ENCODE data around the gene RIT1. TPM values are rescaled to one million over a fixed set of nuclear protein-coding genes. Genes with fewer than 3 reads are reported as not detected.
A peak's percentile ranks its signal among the peaks of the same experiment; 100 is the strongest.

The RIT1 gene
- total and polyA plus RNA-seq, 2 of the 8 experiments (the other 6 are each of a cell fraction or from before 2014, with no cell fraction given): 25.3 to 26.8 TPM

- TF ChIP-seq CHD7 (IDR thresholded peaks at IDR 0.05; ENCODE audit: insufficient replicate concordance, low read length): no peak
- no peak for TF ChIP-seq TCF12 (IDR thresholded peaks at IDR 0.05; ENCODE audit: low read depth, low read length)
- peak; percentile 97 for TF ChIP-seq PHF8 (conservative IDR thresholded peaks at IDR 0.05; ENCODE audit: low read depth, low read length)
- peak; percentile 98 for TF ChIP-seq YY1 (IDR thresholded peaks at IDR 0.05; ENCODE audit: low read depth, low read length)
- TF ChIP-seq SIN3A (conservative IDR thresholded peaks at IDR 0.05 in 1 of 2, IDR thresholded peaks at IDR 0.05 in 1 of 2; ENCODE audit: low read depth in 1 of 2, low read length in 2 of 2): peak in 1 of 2 experiments; percentile 83; a peak in 1 of 4 replicates
- peak; percentile 85 for TF ChIP-seq ASH2L (IDR thresholded peaks at IDR 0.05; ENCODE audit: low read length)
- no peak for TF ChIP-seq RBBP5 (IDR thresholded peaks at IDR 0.05; ENCODE audit: borderline replicate concordance, low read depth, low read length)
- no peak for TF ChIP-seq SP2 (IDR thresholded peaks at IDR 0.05; ENCODE audit: low read length)
- TF ChIP-seq MAX (IDR thresholded peaks at IDR 0.05): peak; percentile 72; the same call in 1 of the 2 replicates
- no peak for TF ChIP-seq MAFK (IDR thresholded peaks at IDR 0.05; ENCODE audit: low read depth, low read length)
These were observed 23.2 kb upstream of the RIT1 start, which contains the start of gene KHDC4 (continued) for GRCh38 chr1:155934097-155934935.
